ENCODE results near the gene SHD.
"Not testable (repeated sequence)": the region's sequence is repeated elsewhere in the genome, so short reads cannot be mapped to it uniquely, and the experiment has no call there.

The SHD gene, protein sequence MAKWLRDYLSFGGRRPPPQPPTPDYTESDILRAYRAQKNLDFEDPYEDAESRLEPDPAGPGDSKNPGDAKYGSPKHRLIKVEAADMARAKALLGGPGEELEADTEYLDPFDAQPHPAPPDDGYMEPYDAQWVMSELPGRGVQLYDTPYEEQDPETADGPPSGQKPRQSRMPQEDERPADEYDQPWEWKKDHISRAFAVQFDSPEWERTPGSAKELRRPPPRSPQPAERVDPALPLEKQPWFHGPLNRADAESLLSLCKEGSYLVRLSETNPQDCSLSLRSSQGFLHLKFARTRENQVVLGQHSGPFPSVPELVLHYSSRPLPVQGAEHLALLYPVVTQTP

DNA sequence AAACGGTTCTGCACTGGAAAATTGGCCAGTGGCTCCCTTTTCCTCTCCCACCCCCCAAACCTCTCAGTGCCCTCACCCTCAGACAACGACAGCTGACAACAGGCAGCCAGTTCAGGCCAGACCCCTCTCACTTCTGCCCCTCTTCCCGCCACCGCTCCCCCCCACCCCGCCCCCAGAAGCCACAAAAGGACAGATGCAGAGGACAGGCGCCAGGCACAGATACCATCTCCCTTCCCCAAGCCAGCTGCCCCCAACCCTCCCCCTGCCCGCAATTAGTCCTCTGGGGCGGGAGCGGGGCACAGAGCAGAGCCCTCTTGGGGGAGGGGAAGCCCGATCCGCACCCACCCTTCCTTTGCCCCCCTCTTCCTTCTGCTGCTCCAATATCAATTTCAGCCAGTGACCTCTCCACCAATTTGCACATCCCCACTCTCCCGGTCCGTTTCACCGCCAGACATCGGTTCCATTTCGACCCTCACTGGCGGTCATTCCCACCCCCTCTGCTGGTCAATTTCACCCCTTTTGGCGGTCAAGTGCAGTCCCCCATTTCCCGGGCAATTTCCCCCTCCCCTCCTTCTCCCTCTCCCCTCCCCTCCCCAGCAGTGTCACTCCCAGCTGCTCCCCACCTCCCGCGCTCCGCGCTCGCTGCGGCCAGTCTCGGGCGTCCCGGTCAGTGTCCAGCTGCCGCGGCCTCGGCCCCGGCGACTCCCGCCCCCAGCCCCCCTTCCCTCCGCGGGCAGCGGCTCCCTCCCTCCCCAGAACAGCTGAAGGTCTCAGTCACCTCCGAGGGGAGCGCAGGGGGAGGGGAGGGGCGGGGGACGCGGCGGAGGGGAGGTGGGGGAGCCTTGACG, at the start of gene SHD:
Gene SHD, plus strand, starts transcription at position 848 of the 848 bp plus-strand sequence. CDS start 798 bp downstream, outside the sequence.
- no peak within 1 kb of the TSS for H3K4me3 ChIP-seq (replicated peaks; ENCODE audit: low read depth, low read length)
- TF ChIP-seq, protein P1, sequence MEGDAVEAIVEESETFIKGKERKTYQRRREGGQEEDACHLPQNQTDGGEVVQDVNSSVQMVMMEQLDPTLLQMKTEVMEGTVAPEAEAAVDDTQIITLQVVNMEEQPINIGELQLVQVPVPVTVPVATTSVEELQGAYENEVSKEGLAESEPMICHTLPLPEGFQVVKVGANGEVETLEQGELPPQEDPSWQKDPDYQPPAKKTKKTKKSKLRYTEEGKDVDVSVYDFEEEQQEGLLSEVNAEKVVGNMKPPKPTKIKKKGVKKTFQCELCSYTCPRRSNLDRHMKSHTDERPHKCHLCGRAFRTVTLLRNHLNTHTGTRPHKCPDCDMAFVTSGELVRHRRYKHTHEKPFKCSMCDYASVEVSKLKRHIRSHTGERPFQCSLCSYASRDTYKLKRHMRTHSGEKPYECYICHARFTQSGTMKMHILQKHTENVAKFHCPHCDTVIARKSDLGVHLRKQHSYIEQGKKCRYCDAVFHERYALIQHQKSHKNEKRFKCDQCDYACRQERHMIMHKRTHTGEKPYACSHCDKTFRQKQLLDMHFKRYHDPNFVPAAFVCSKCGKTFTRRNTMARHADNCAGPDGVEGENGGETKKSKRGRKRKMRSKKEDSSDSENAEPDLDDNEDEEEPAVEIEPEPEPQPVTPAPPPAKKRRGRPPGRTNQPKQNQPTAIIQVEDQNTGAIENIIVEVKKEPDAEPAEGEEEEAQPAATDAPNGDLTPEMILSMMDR (IDR thresholded peaks at IDR 0.05; ENCODE audit: low read length, missing control alignments): no peak
- DNase-seq (ENCODE audit: low read depth): no peak

DNA sequence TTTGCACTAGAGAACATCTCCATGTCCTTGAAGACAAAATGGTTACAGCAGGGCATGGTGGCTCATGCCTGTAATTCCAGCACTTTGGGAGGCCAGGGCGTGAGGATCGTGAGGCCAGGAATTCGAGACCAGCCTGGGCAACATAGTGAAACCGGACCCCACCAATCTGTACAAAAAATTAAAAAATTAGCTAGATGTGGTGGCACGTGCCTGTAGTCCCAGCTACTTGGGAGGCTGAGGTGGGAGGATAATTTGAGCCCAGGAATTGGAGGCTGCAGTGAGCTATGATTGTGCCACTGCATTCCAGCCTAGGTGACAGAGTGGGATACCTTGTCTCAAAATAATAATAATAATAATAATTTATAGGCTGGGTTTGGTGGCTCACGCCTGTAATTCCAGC, 48.8 kb upstream of the SHD start:
- not testable (repeated sequence) for DNase-seq (ENCODE audit: low read depth); H3K4me3 ChIP-seq (replicated peaks; ENCODE audit: low read depth, low read length)

DNA sequence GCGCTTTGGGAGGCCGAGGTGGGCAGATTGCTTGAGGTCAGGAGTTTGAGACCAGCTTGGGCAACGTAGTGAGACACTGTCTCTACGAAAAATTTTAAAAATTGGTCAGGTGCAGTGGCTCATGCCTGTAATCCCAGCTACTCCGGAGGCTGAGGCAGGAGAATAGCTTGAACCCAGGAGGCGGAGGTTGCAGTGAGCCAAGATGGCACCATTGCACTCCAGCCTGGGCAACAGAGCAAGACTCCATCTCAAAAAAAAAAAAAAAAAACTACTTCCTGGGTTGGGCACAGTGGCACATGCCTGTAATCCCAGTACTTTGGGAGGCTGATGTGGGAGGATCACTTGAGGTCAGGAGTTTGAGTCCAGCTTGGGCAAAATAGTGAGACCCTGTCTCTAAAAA, 47.5 kb upstream of the SHD start:
- not testable (repeated sequence) for DNase-seq (ENCODE audit: low read depth); H3K4me3 ChIP-seq (replicated peaks; ENCODE audit: low read depth, low read length)

DNA sequence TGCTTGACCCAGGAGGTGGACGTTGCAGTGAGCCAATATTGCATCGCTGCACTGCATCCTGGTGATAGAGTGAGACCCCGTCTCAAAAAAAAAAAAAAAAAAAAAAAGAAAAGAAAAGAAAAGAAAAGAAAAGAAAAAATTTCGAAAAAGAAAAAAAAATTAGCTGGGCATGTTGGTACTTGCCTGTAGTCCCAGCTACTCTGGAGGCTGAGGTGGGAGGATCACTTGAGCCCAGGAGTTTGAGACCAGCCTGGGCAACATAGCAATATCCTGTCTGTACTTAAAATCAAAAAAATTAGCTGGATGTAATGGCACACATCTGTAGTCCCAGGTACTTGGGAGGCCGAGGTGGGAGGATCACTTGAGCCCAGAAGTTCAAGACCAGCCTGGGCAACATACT, 46.9 kb upstream of the SHD start:
- H3K4me3 ChIP-seq (replicated peaks; ENCODE audit: low read depth, low read length); DNase-seq (ENCODE audit: low read depth): not testable (repeated sequence)

DNA sequence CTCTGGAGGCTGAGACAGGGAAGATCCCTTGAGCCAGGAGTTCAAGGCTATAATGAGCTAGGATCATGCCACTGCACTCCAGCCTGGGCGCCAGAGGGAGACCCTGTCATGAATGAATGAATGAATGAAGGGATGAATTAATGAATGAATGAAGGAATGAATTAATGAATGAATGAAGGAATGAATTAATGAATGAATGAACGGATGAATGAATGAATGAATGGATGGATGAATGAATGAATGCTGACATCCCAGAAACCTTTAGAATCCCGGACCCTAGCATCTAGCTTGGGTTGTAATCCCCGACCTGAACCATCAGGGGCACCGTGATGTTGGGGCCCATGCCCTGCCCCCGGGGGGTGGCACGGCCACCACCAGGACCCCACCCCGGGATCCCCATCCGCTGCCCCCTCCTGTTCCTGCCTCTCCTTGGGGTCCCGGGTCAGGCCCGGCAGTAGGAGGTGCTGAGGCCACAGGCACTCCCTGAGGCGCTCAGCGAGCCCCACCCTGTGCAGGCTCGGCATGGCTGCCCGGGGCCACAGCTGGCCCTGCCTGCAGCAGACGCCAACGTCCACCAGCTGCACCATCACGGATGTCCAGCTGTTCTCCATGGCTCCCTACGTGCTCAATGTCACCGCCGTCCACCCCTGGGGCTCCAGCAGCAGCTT, 46.3 kb upstream of the SHD start:
- DNase-seq (ENCODE audit: low read depth): no peak
- TF ChIP-seq, protein P1 (IDR thresholded peaks at IDR 0.05; ENCODE audit: low read length, missing control alignments): no peak
- H3K4me3 ChIP-seq (replicated peaks; ENCODE audit: low read depth, low read length): no peak overlapping the region

DNA sequence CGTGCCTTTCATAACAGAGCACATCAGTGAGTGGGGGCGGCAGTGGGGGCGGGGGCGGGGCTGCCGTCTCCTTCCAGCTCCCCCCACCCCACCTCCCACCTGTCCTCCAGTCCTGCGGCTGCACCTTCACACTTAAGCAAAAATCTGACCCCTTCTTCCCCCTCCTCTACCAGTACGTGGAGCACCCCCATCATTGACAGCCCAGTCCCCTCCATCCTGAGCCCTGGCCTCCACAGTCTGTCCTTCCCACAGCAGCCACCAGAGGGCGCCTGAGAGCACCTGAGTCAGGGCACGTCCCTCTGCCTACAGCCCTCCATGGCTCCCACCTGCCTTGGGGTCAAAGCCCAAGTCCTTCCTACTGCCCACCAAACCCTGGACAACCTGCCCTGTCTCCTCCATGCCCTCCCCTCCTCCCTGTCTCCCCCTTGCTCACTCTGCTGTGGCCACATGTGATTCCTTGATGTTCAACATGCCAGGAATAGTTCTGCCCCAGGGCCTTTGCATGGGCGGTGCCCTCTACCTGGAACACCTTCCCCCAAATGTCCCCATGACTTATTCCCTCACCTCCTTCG, 45.7 kb upstream of the SHD start:
- TF ChIP-seq, protein P1 (IDR thresholded peaks at IDR 0.05; ENCODE audit: low read length, missing control alignments): peak; percentile 78
- H3K4me3 ChIP-seq (replicated peaks; ENCODE audit: low read depth, low read length): no peak overlapping the region
- DNase-seq (ENCODE audit: low read depth): peak; percentile 33

DNA sequence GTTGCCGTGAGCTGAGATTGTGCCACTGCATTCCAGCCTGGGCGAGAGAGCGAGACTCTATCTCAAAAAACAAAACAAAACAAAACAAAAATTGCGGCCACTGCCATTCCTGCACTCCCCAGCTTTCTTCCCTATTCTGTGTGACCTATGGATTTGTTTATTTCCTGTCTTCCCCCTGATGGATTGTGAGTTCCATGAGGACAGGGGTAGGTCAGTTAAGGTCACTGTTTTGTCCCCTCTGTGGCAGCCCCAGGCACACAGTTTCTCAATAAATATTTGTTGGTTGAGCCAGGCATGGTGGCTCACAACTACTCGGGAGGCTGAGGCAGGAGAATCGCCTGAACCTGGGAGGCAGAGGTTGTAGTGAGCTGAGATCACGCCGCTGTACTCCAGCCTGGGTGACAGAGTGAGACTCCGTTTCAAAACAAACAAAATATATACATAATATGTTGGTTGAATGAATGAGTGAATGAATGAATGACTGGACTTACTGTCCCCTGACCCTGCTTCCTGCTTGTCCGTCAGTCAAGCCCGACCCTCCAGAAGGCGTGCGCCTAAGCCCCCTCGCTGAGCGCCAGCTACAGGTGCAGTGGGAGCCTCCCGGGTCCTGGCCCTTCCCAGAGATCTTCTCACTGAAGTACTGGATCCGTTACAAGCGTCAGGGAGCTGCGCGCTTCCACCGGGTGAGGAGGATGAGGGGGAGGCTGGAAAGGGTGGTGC, 44.8 kb upstream of the SHD start:
- H3K4me3 ChIP-seq (replicated peaks; ENCODE audit: low read depth, low read length): no peak overlapping the region
- TF ChIP-seq, protein P1 (IDR thresholded peaks at IDR 0.05; ENCODE audit: low read length, missing control alignments): no peak
- no peak for DNase-seq (ENCODE audit: low read depth)

DNA sequence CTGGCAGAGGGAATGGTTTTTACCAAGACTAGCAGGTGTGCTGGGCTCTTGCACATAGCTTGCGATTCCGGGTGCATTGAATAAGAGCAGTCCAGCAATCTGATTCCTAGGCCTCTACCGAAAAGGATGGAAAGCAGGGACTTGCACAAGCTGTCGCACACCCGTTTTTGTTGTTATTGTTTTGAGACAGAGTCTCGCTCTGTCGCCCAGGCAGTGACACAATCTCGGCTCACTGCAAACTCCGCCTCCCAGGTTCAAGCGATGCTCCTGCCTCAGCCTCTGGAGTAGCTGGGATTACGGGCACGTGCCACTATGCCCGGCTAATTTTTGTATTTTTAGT, 44.2 kb upstream of the SHD start:
- TF ChIP-seq, protein P1 (IDR thresholded peaks at IDR 0.05; ENCODE audit: low read length, missing control alignments): no peak
- no peak for DNase-seq (ENCODE audit: low read depth)
- H3K4me3 ChIP-seq (replicated peaks; ENCODE audit: low read depth, low read length): no peak overlapping the region

DNA sequence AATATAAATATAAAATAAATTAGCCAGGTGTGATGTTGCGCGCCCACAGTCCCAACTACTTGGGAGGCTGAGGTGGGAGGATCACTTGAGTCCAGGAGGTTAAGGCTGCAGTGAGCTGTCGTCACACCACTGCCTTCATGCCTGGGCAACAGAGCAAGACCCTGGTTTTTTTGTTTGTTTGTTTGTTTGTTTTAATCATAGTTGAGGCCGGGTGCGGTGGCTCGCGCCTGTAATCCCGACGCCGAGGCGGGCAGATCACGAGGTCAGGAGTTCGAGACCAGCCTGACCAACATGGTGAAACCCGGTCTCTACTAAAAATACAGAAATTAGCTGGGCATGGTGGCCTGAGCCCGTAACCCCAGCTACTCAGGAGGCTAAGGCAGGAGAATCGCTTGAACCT, 41.6 kb upstream of the SHD start:
- DNase-seq (ENCODE audit: low read depth); H3K4me3 ChIP-seq (replicated peaks; ENCODE audit: low read depth, low read length): not testable (repeated sequence)

Measured in fibroblast of pulmonary artery (primary cell).